Measurements from ENCODE around the gene PPP1R2.
"Not testable (repeated sequence)": the region's sequence is repeated elsewhere in the genome, so short reads cannot be mapped to it uniquely, and the experiment has no call there.

The PPP1R2 gene

DNA sequence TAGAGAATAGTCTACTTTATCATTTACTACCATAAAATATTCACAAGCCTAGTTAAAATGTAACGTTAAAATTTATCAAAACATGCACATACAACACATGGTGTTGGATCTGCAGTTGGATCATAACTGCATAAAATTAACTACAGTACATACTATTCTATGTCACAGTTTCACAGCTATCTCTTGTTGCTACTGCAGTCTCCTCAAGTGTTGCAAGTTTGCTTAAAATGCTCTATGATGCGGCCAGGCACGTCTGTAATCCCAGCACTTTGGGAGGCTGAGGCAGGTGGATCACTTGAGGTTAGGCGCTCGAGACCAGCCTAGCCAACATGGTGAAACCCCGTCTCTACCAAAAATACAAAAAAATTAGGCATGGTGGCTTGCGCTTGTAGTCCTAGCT lies 10.3 kb downstream of the PPP1R2 start:
- DNase-seq: no peak

DNA sequence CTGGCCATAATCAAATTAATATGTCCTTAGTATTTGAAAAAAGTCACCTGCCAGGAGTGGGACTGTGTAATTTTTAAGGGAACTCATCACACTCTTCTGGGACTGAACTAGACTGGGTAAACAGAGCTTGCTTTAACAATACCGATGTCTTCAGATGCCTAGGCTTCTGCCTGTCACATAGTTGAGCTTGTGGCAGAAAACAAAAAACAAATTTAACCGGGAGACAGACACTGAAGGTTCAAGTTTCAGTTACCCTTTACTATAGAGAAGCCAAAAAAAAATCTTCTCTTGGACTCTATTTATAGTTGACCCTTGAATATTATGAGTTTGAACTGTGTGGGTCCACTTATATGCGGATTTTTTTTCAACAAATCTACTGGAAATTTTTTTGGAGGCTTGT lies 10.8 kb downstream of the PPP1R2 start:
- no peak for DNase-seq

DNA sequence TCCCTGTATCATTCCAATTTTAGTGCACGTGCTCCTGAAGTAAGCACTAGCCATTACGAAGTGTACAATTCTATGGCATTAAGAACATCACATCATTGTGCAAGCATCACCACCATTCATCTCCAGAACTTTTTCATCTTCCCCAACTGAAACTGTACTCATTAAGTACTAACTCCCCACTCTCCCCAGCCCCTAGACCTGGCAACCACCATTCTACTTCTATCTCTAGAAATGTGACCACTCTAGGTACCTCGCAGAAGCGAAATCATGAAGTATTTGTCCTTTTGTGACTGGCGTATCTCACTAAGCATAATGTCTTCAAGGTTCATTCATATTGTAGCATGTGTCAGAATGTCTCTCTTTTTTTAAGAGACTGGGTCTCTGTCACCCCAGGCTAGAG lies 11.4 kb downstream of the PPP1R2 start:
- no peak for DNase-seq

DNA sequence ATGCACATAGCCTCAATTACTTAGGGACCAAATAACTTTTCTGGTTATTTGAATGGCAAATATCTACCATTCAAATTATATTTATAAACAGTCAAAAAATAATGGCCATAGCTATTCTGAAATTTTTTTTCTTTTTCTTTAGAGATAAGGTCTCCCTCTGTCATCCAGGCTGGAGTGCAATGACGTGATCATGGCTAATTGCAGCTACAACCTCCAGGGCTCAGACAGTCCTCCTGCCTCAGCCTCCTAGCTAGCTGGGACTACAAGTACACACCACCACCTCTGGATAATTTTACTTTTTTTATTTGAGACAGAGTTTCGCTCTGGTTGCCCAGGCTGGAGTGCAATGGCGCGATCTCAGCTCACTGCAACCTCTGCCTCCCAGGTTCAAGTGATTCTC lies 16.6 kb downstream of the PPP1R2 start:
- no peak for DNase-seq

DNA sequence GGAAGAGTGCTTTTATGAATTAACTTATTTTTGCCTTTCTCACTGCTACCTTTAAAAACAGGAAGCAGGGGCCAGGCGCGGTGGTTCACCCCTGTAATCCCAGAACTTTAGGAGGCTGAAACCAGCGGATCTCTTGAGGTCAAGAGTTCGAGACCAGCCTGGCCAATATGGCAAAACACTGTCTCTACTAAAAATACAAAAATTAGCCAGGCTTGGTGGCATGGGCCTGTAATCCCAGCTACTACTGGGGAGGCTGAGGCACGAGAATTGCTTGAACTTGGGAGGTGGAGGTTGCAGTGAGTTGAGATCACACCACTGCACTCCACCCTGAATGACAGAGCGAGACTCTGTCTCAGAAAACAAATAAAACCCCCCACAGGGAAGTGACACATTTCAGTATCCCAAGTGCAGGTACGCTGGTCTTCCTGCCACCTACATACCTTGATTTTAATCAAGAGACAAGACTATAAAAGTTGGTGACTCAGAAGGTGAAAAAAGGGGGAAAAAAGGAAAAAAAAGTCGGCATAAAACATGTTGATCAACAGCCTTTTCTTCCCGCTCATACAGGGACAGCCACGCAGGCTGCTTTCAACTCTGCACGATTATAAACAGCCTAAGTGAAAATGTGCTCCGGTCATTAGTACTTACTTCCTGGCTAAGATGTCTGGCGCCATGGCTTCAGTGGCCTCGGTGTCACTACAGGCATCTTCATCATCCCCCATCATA lies 18.8 kb downstream of the PPP1R2 start:
- DNase-seq: peak; percentile 36

DNA sequence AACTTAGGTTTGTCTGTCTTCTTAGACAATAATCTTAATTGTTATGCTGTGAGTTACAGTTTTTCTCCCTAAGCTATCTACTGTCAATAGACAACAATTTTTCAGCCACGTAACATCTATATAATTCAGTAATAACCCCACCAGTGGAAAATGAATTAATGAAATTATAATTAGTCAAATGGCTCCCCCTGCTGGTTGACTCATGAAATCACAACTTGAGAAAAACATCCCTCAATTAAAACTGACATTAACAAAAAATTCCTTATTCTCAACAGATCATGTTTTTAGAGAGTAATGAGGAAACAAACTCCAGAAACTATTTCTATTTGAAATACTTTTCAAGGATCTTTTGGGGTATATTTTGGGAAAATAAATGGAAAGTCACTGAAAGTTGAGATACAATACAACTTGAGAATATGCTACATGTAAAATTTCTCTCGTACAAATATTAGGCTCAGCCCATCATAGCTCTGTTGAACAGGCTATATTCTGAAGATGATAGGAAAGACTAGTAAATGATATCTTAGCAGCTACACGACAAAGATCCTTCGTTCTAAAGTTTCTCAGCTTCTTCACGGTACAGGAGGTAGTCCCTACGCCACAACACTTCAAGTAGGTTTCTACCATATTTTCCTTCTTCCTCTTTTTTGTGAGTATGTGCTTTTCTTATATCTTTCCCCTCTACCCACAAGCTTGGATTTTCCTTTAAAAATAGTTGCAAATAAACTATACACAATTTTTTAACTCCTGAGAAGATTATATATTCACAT lies 20.7 kb downstream of the PPP1R2 start:
- DNase-seq: no peak

DNA sequence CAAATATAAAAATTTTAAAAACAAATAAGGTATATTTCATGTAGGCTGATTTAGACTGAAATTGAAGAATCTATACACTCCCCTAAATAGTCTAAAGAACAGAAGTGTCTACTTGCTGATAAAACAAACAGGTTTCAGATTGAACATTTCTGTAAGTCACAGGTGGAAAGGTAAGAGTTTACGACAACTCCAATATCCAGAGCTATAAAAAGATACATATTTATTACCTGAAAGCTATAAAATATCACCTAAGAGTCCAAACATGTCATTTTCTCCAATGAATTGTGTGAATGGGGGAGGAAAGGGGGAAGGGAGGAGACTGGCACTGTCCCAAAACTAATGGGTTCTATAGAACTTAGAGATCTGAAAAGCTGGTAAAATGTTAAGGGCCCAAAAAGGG lies 26.1 kb downstream of the PPP1R2 start:
- no peak for DNase-seq

DNA sequence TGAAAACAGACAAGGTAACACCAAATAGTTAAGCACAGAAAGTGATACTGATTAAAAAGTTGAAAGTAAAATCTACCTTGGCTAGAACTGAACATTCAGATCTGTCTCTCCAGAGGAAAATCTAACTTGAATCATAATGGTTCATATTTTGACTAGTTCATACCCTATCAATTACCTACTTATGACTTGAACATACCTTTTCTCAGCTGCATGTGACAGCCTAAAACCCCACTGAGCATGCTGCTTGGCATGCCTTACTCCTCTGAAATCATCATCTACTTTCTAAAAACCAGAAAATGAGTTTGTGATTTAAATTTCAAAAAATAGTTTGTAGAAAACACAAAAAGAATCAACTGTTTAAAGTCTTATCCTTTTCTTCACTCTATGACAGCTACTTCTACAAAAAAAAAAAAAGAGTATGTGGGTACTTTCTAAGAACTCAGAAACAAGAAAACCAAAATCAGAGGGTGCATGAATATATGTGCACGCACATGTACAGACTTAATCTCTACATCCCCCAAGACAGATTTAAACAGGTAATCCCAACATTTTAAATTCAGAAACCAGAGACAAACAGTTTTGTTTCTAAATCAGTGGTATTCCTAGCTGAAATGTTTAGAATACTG lies 28.4 kb downstream of the PPP1R2 start:
- DNase-seq: not testable (repeated sequence)

DNA sequence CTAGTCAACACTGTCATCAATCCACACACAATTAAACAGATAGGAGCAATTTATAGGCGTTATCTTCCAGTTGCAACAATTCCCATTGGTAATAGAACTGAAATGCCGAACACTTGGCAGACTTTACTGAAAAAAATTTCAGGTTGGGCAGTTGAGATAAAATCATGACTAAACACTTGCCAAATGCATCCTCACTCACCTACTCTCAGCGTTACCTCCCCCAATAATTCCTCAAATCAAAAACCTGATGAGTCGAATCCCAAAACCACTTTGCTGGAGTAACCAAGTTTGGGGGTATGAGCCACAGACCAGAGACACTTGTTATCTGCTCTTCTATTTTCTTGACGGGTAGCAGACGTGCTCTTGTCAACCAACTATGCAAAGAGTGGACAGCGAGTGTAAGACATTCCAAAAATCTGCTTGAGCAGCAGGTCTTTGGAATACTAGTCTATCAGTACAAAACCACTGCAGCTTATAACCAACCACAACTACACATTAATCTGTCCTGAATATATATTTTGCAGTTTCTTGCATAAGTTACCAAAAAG lies 30.3 kb downstream of the PPP1R2 start:
- DNase-seq: no peak

DNA sequence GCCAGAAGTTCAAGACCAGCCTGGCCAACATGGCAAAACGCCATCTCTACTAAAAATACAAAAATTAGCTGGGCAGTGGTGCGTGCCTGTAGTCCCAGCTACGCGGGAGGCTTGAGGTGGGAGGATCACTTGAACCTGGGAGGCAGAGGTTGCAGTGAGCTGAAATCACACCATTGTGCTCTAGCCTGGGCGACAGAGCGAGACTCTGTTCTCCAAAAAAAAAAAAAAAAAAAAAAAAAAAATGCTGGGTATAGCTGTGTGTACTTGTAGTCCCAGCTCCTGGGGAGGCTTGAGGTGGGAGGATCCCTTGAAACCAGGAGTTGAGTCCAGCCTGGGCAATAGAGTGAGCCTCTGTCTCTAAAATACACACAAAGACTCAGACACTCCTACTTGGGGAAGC lies 32.0 kb downstream of the PPP1R2 start:
- no peak for DNase-seq

DNA sequence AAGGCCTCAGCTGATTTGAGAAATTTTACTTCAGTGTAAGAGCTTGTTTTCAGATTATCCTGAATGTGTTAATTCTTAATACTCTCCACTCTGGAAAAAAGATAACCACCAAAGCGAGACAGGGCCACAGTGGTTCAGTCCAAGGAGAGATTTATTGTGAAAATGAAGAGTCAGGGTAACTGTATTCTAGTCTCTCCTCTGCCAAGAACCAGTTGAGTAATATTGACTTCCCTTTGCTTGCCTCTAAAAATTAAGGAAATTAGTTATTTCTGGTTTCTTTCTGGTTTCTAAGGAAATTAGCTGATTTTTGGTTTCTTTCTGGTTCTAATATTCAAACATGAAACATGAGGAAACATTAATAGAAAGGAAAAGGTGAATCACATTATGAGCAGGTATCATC lies 34.9 kb downstream of the PPP1R2 start:
- no peak for DNase-seq

DNA sequence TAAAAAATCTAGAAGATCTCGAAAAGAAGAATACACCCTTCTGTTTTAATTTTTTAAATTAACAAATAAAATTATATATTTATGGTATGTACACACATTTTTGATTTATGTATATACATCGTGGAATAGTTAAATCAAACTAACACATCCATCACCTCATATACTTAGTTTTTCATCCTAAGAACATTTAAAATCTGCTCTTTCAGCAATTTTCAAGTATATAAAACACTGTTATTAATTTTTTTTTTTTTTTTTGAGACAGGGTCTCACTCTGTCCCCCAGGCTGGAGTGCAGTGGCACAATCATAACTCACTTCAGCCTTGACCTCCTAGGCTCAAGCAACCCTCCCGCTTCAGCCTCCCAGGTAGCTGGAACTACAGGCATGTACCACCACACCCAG lies 67.5 kb downstream of the PPP1R2 start:
- no peak for DNase-seq

DNA sequence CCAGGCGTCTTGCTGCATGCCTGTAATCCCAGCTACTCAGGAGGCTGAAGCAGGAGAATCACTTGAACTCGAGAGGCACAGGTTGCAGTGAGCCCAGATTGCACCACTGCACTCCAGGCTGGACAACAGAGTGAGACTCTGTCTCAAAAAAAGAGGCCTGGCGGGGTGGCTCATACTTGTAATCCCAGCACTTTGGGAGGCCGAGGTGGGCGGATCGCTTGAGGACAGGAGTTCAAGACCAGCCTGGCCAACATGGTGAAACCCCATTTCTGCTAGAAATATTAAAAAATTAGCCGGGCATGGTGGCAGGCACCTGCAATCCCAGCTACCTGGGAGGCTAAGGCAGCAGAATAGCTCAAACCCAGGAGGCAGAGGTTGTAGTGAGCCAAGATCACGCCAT lies 68.0 kb downstream of the PPP1R2 start:
- DNase-seq: not testable (repeated sequence)

DNA sequence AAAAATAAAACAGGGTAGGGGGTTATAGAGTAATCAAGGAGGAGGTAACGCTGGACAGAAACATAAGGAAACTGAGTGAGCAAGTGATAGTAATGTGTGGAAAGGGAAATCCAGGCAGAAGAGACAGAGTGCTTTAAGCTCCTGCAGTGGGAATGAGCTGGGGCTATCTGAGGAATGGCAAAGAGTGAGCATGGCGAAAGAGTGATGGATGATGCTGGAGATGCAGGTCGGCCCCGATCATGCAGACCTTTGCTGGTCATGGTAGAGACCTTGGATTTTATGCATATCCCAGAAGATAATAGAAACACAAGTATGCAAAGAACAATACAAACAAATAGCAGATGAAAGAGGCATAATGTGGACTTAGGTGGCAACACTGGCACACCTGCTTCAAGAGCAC lies 74.3 kb downstream of the PPP1R2 start:
- no peak for DNase-seq

DNA sequence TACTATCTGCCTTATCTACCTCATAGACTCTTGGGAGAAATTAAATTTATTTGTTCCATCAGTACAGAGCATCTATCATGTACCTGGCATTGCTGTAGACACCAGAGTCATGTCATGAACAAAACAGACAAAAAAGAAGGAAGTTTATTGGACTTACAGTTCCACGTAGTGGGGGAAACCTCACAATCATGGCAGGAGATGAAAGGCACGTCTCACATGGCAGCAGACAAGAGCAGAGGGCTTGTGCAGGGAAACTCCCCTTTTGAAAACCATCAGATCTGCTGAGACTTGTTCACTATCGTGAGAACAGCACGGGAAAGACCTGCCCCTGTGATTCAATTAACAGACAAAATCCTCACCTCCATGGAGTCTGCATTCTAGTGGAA lies 74.7 kb downstream of the PPP1R2 start:
- DNase-seq: no peak

DNA sequence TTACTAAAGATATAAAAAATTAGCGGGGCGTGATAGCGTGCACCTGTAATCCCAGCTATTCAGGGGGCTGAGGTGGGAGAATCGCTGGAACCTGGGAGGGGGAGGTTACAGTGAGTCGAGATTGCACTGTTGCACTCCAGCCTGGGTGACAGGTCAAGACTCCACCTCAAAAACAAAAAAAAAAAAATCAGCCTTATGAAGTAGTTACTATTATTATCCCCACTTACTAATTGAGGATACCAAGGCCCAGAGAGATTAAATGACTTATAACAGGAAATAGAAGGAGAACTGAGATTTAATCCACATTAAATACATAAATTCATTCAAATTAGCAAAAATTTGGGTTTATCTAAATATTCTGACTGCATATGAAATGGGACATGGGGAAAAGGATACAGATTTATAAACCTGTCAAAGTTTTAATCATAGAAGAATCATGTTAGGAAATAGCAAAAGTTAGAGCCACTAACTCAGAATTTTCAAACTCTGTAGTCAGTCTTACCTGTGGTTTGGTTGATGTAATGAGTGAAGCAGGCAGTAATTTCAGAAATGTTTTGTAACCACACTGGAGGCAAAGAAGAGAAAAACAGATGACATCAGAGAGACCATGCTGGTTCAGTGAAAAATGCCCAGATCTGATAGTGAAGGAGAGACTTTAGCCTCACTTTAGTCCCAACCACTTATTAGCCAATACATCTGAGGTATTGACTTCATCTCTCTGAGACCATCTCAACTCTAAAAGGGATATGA lies 75.3 kb downstream of the PPP1R2 start:
- no peak for DNase-seq

DNA sequence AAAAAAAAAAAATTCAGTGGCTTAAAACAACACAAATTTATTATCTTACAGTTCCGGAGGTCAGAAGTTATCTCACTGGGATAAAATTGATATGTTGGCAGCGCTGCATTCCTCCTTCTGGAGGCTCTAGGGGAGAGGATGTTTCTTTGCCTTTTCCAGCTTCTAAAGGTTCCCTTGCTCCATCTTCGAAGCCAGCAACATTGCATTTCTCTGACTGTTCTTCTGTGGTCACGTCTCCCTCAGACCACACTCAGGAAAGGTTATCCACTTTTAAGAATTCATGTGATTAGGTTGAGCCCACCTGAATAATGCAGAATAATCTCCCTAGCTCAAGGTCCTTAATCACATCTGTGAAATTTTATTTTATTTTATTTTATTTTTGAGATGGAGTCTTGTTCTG lies 76.9 kb downstream of the PPP1R2 start:
- DNase-seq: no peak
